A204.1 (cell line): ENCODE data around the gene MTUS2.

Source experiments
- FAIRE-seq: peaks from 2 replicates; lab custom pipeline; 2012; peaks lifted over from hg19 to GRCh38; lab: Jason Lieb, UNC

Gene MTUS2

DNA sequence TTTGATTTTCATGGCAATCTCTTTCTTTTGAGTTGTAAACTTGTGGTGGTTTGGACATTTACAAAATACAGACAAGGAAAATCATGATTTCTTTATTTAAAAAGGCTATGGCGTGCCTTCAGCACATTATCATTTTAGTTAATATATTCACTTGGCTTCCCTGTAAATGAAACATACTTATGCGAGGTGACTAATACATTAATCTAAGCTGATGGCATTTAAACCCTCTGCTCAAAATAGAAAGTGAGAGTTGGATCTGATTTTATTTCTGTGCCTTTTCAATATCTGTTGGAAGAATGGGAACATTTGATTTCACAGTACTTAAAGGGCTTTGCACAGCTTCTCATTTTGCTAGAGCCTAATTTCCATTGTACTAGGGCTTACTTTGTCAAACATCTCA, 289.8 kb downstream of the MTUS2 start:
- no peak for FAIRE-seq

DNA sequence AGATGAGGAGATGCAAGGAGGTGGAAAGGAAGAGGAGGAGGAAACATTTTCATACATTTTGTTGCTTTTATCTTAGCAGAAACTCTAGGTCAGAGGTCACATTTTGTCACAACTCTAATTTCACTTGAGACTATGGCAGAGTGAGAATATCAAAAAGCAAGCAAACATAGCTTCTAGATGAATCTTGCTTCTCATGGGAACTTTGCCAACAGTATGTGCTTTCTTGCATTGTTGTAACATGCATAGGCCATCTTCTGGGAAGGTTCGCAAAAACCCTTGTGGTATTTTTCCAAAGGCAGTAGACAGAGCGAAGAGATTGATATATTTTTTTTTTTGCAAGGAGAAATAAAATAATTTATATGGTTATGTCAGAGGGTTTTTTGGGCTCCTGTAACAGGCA, 291.3 kb downstream of the MTUS2 start:
- FAIRE-seq, result no peak

DNA sequence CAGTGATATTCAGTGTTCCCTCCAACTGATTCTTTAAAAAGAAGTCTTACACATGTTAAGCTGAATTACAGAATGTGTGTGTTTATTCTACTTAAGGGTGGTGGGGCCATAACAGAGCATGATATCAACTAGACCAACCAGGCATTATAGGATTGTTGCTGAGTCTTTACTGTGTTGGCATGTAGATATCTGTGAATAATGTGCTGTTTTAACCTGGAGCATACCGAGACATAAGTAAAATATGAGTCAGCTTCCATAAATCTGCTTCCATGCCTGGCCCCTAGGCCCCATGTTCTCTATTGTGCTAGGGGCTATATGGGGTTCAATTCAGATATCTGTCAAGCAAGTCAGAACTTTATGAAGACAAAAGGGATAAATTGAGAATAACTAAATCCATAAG, 295.7 kb downstream of the MTUS2 start:
- no peak for FAIRE-seq

DNA sequence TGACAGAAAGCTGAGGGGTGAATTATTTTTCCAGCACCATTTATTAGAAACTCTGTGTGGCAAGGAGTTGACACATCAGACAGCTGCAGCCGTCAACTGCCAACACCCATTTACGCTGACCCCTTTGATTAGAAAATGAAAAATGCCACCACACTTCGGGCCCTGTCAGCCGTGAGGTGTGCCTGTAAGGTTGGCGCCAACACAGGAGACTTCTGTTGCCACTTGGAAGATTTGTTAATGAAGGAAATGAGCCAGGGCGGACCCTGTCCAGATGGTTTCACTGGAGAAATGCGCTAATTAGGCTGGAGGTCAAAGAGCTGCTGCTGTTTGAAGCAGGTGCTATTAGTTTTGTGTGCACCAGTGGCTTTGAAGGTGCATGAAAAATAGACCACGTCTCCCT, 297.5 kb downstream of the MTUS2 start:
- no peak for FAIRE-seq

DNA sequence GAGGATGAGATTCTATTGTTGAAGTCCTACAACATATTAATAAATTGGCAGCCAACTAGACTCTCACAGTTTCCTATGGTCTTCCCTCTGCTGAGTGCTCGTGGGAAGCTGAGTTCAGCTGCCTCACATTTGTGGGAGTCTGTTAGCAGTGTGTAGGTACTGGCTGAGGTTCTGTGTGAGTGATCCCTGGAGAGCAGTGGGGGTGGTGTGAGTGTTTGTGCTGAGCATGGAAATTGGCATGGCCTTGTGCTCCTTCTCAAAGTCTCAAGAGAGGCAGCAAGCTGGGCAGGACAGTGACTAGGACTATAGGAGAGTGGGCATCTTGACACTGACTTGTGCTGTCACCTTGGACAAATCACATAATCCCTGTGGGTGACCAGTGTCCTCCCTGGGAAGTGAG, 298.3 kb downstream of the MTUS2 start:
- FAIRE-seq, result no peak

DNA sequence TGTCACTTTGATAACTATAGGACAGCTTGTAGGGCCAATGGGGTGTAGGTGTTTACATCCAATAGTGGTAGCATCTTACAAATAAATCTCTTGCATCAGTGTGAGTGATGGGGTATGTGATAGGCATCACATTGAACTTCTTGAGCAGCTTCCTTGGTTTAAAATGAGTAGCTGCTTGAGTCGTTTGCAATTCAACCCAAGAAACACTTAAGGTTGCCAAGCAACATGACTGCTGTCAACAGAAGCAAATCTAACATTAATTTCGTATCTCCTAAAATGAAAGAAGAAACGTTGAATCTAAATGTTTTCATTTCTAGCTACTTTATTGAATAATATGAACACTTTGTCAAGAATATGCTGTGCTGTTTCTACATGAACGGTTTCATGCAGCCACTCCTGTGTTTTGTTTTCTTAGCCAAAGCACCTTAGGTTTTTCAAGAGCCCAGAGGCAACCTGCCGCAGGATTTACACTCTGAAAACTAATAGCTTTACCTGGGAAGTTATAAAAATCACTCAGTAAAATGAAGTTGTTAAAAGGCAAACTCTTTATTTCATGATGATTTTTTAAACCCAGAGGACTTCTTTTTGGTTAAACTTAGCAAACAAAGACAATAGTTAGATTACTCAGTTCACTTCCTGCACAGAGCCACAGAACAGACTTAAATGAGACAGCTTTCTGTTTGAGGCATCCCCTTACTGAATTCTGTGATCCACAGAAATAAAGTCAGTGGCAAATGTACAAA, 305.2 kb downstream of the MTUS2 start:
- no peak for FAIRE-seq

DNA sequence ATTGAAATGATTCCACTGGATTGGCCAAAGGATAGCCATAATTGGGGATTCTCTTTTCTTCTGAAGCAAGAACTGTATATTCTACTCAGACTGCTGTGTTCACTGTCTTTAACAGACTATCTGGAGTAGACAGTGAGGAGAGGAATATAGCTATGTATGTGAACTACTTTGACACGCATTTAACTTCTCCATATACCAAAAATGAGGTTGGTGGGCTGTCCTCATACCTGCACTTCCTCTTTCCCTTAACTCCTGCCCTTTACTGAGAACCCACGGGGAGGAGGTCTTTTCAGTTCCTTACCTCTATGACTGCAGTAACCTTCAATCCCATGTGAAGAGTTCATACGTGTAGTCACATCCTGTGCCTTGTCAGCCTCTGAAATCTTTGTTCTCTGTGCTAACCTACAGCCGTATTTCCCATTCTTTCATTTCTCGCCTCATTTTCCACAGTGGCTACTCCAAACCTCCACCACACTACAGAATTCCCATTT, 305.8 kb downstream of the MTUS2 start:
- FAIRE-seq, result no peak

DNA sequence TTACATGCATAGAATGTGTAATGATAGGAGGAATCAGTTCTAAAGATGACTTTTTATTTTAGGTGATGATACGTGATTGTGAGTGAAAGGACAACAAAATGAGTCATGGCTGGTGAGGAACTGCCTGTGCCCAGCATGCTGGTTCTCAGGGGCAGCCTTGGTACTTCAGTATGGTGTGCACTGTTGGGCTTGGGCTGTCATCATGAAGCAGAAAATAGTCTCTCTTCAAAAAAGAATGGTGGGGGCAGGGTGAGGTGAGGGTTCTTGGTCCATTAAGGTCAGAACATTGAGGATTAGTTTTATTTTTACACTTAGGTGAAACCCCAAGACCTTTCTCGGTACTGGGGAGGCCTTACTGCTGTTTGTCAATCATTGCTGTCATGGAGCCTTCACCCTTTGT, 309.5 kb downstream of the MTUS2 start:
- FAIRE-seq, result no peak

DNA sequence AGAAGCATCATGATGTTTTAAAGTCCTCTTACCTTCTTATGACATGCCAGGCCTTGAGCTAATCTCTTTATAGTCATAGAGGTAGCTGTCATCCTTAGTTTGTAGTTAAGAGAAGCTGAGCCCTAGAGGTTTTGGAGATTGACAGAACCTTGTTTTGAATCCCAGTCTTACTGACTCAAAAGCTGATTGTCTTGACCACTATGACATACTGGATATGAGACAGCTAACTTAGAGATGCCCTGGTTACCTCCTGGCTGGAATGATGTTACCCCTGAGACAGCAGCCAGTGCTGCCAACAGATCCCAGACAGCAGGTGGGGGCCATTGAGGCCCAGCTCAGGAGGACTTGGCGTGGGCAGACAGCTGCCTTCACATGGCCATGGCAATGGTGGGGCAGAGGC, 311.0 kb downstream of the MTUS2 start:
- no peak for FAIRE-seq

DNA sequence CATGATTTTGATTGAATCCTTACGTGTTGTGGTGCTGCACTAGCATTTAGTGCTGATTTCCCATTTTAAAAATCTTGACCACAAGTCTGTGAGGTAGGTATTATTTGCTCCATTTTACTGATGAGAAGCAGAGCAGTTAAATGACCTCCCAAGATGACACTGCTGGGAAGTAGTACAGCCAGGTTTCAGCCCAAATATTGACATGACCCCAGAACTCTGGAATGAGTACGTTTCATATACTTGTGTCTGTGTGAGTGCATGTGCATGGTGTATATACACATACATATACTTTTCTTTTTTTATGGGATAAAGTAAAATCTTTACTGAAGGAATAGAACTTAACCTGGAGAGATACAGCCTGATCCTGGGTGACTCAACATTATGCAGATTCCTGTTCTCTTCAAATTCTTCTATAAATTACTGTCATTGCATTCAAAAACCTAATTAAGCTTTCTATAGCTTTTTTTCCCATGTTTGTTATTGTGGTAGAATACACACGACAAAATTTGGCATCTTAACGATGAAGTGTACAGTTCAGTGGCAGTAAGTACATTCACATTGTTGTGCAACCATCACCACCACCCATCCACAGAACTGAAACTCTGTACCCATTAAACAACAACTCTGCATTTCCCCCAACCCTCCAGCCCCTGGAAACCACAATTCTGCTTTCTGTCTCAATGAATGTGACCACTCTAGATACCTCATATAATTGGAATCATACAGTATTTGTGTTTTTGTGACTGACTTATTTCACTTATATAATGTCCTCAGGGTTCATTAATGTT, 311.9 kb downstream of the MTUS2 start:
- FAIRE-seq, result no peak

DNA sequence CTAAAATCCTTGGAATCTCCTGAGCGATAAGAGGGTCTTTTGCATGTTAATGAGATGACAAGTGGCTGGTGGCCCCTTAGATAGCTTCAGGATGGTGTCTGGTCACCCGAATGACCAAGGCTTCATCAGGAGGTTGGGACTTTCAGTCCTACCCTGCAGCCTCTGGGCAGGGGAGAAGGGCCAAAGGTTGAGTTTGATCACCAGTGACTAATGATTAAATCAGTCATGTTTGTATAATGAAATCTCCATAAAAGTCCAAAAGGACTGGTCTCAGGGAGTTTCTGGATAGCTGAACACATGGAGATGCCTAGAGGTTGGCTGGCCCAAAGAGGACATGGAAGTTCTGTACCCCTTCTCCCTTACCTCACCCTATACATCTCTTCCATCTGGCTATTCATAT, 316.2 kb downstream of the MTUS2 start:
- FAIRE-seq, result no peak

DNA sequence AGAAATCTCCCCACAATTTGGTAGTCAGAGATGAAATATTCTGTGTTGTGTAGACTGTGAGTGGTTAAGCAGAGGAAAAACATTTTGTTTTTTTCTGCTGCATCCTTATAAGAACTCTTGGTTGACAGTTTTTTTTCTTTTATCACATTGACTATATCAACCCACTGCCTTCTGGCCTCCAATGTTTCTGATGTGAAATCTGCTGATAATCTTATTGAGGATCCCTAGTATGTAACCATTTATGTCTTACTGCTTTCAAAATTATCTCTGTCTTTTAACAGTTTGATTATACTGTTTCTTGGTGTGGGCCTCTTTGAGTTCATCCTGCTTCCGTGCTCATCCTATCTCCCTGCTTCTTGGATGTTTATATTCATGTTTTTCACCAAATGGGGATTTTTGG, 316.9 kb downstream of the MTUS2 start:
- FAIRE-seq, result no peak

DNA sequence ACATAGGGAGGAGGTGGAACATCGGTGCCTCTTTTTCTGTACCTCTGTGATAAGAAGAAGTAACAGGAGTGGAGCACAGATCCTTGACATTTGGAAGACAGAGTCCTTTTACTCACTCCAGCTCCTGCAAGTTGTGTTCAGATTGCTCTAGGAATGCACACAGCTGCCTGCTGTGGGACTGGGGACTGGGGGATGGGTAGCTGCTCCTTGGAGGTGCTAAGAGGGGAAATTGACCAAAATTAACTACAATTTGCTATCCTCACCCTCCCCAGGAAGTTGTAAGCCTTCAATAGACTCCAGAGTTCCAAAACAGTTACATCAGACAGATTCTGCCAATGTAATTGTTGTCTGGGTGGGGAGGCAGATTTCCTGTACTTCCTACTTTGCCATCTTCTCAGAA, 317.9 kb downstream of the MTUS2 start:
- no peak for FAIRE-seq

DNA sequence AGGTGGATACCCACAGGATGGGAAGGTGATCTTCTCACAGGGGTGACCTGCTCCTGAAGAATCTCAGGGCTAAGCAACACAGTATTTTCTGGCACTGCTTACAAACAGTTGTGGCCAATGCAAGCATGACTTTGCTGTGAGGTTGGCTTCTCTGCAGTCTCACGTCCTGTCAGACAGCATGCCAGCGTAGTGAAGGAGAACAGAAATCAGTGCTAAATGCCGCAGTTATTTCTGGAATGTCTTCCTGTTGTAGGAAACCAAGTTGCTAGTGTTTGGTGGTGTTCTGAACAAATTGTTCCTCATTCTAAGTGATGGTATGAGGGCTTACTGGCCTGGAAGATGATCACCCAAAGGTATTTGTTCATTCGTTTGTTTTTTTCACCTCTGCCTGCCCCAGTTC, 320.1 kb downstream of the MTUS2 start:
- FAIRE-seq, result no peak

DNA sequence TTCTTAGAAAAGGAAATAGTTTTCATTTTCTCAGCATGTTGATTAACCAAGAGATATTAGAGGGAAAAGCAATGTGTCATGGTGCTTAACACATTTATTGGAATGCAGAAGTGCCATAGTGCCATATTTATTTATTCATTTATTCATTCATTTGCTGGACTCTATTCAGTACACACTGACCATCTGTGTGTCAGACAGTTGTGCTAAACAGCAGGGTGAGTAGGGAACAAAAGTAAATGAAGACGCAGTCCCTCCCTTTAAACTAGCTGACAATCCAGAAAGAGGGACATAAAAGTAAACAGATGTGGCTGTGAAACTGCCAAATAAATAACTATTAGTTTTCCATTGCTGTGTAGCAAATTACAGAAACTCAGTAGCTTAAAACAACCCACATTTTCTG, 323.7 kb downstream of the MTUS2 start:
- no peak for FAIRE-seq

DNA sequence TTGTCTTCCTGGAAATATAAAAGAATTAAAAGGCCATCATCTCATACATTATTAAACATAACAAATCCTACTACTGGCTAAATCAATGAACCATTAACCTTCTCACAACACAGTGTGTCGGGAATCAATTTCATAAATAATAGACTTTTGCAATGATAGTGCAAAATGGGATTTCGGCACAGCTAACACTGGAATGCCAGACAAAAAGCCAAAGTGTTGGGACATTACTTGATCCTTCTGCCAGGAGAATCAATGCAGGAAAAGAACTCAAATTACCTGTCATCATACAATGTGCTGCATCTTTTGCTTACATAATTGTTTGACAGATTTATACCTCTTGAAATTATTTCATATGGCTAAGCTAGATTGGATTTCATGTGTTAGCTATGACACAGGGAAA, 334.3 kb downstream of the MTUS2 start:
- FAIRE-seq, result no peak

DNA sequence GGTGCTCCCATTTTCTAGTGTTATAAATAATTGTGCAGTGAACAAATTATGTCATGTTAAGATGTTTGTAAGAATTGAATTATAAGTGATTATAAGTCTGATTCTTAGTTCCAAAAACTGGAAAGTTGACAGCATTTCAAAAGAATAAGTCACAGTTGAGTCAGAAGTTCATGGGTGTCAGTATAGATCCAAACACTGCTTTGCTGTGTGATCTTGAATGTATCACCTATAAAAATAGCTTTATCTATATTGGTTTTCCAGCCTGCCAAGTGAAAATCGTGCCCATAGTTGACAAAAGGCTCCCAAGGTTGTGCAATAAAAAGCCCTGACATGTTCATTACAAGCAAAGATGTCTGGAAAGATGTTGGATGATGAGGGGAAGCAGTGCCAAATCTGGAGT, 336.0 kb downstream of the MTUS2 start:
- FAIRE-seq, result no peak

DNA sequence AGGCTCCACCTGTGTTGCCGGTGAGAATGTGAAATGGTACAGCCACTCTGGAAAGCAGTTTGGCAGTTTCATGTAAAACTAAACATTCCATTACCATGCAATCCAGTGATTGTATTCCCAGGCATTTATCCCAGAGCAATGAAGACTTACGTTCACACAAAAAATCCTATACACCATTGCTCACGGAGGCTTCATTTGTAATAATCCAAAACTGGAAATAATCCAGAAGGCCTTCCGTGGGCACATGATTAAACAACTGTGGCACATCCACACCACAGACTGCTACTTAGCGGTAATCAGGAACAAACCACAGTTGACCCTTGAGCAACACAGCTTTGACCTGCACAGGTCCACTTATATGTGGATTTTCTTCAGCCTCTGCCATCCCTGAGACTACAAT, 339.7 kb downstream of the MTUS2 start:
- no peak for FAIRE-seq

DNA sequence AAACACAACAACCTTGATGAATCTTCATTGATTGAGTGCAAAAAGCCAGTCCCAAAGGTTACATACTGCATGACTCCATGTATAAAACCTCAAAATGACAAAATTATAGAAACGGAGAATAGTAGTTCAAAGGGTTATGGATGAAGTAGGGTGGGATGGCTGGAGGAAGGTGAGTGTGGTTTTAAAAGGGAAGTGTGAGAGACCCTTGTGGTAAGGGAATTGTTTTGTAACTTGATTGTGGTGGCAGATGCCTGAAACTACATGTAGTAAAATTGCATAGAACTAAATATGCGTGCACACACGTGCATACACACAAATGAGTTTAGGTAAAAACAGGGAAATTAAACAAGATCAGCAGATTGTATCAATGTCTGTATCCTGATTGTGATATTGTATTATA, 340.7 kb downstream of the MTUS2 start:
- FAIRE-seq, result no peak

DNA sequence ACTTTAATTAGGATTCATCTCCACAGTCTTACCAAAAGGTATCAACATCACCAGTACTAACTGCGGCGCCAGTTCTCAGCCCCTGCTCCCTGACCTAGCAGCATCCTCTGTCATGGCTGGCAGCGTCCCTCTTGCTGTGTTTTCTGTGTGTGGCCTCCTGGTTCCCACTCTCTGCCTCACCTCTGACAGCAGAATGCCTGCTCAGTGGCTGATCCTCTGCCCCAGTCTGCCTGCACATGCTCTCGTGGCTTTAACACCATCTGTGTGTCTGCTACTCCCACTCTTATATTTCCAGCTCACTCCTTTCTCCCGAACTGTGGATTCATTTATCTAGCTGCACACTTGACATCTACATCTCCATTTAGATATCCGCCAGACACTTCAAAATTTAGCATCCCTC, 341.5 kb downstream of the MTUS2 start:
- FAIRE-seq, result no peak

DNA sequence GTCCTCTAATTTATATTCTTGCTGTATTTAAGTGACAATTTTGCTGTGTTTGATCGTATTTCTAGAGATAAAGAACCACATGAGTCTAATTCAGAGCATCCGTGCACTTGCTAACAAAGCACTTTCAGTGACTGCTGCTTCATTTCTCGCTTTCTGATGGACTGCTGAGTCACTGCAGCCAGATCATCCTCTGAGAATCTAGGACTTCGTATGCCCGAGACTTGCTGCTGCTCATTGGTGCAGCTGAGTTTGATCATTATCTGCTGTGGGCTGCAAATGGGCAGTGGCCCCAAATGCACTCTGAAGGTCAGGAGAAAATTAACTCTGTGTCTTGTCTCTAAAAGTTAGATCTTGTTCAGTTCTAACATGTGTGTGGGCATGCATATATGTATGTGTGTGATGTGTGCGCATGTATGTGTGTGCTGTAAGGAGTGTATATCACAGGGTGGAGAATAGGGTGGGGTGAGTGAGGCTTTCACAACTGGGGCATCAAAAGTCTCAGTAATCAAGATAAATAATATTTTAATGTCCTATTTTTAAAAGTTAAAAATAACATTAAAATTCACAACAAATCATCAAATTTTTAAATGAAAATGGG, 342.6 kb downstream of the MTUS2 start:
- no peak for FAIRE-seq

DNA sequence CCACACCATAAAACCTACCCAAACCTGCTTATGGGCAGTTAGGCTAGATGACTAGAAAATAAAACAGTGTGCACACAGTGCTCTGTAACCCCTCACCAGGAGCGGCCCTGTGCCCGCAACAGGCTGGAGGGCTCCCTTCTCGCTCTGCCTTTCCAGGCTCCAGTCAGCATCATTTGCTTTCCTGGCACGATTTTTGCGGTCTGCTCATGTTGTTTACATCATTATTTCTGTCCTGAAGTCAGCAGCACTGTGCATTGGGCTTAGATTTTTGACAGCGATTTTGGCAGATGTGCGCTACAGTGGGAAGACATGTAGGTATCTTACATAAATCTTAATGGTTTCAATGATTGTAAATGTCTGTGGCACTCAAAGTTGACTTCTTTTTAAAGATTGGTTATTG, 344.0 kb downstream of the MTUS2 start:
- FAIRE-seq, result no peak

DNA sequence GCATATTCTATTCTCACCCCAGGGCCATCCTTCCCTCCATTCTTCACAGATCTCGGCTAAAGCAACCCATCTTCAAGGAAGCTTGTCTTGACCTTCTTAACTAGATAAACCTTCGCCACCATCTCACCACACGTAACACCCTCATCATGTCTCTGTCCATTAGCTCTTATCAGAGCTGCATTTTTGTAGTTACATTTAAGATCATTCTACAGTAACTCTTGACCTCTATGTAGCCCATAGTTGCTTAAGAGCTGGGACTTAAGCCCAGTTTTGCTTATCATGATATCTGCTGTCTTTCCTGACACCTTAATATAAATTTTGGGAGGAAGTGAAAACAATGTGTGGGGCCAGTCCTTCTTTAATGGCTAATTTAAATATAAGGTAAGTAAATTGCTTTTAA, 345.1 kb downstream of the MTUS2 start:
- FAIRE-seq, result no peak

DNA sequence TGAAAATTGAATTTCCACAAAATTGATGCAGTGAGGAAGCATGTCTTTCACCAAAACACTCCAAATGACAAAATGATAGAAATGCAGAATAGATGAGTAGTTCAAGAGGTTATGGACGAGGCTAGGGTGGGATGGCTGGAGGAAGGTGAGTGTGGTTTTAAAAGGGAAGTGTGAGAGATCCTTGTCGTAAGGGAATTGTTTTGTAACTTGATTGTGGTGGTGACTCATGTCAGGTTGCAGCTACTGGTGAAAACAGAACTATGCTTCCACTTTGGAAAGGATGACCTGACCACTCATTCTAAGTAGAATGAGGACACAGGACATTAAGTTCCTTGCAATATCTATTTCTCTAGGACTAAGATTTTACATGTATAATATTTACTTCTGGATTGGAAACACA, 345.7 kb downstream of the MTUS2 start:
- FAIRE-seq, result no peak
